ENCODE results near the gene IGF1.

The IGF1 gene

DNA sequence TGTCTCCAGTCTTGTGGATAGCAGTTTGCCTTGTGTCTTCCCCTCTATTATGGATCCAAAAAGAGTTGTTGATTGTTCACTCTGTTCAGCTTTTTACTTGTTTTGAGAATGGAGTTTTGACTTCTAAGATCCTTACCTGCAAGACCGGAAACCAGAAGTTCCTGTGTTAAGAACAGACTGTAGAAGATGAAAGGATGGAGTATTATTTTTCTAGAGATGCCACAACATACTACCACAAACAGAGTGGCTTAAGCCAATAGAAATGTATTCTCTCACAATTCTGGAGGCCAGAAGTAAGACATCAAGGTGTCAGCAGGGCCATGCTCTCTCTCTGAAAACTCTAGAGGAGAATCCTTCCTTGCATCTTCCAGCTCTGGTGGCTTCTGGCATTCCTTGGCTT, 95.0 kb downstream of the IGF1 start:
- Histone ChIP-seq H2BK5ac (ENCODE audit: low read length) (no peak overlapping the region), H2AK5ac (ENCODE audit: low read length) (no peak overlapping the region)
- WGBS (ENCODE audit: extremely low coverage, insufficient coverage, low lambda C conversion rate), result no CpG with 5 or more reads among the region's 1 CpG

DNA sequence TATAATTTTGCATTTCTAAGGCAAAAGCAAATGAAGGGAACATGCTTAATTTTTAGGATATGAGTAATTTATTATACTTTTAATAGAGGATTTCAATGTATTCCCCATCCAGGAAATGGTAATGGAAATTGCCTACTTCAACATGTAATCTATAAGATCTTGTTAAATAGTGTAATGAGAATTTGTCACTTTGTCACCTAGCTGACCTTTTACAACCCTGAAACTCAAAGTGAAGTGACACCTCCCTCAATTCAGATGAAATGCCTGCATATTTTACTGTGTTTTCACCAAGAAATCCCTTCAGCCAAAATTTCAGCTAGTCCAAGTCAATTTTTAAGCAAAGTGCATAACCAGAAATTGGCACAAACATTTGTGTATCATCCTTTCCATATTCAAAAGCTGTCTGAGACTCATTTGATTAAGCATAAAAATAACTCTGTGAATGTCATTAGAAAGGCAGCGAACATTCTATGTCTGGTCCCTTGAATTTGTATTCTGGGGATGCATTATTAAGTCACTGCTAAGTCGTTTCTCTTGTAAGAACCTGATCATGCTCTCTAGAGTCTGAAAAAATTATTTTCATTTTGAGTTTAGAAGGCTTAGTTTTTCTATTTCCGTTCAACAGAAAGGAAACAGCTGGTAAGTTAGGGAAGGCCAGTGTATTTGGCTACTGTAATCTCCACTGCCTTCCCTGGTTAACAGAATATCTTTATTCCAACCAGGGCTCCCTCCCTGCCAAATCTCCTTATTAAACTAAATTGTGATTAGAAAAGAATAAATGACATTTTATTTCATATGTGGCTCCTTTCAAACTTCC, 100.8 kb downstream of the IGF1 start:
- DNase-seq, result peak; percentile 46
- no peak overlapping the region for H3K4me3 ChIP-seq (ENCODE audit: low read length)
- H2BK15ac ChIP-seq (replicated peaks; ENCODE audit: low read depth), result no peak overlapping the region
- H2BK5ac ChIP-seq (ENCODE audit: low read length), result no peak overlapping the region
- no peak overlapping the region for H3K56ac ChIP-seq (ENCODE audit: low read length)
- H3K79me2 ChIP-seq (ENCODE audit: control insufficient read depth, insufficient read depth, low read length), result no peaks in the 10 kb centered on the region
- no peaks in the 10 kb centered on the region for H3K79me1 ChIP-seq (ENCODE audit: low read length)
- no peak overlapping the region for H3K27ac ChIP-seq (ENCODE audit: low read depth, low read length)
- H3K36me3 ChIP-seq (ENCODE audit: control insufficient read depth, insufficient read depth, low read length), result no peaks in the 10 kb centered on the region
- H3K9ac ChIP-seq (ENCODE audit: low read length), result no peak overlapping the region
- no peak overlapping the region for H3K23ac ChIP-seq (ENCODE audit: low read length)
- H3K4me2 ChIP-seq (ENCODE audit: low read length), result no peak overlapping the region
- no peak overlapping the region for H2BK120ac ChIP-seq (ENCODE audit: low read depth, low read length)
- H4K8ac ChIP-seq (ENCODE audit: low read depth, low read length), result no peak overlapping the region
- H3K4me1 ChIP-seq (ENCODE audit: control insufficient read depth, low read depth, low read length), result no peaks in the 10 kb centered on the region
- H3K4ac ChIP-seq (ENCODE audit: low read depth, low read length), result no peak overlapping the region
- no peak overlapping the region for H3K18ac ChIP-seq (ENCODE audit: low read length)
- H2AK5ac ChIP-seq (ENCODE audit: low read length), result no peak overlapping the region
- no peaks in the 10 kb centered on the region for H3K27me3 ChIP-seq (ENCODE audit: insufficient read depth, low read length, poor library complexity)
- H4K5ac ChIP-seq (ENCODE audit: low read length), result no peak overlapping the region
- no CpG with 5 or more reads among the region's 3 CpGs for WGBS (ENCODE audit: extremely low coverage, insufficient coverage, low lambda C conversion rate)

More for the DNA sequence above, 95.0 kb downstream of the IGF1 start:
- Histone ChIP-seq H3K36me3 (ENCODE audit: control insufficient read depth, insufficient read depth, low read length) (no peaks in the 10 kb centered on the region), H3K4me2 (ENCODE audit: low read length) (no peak overlapping the region), H3K4ac (ENCODE audit: low read depth, low read length) (no peak overlapping the region), H3K4me3 (ENCODE audit: low read length) (no peak overlapping the region), H3K9ac (ENCODE audit: low read length) (no peak overlapping the region), H3K18ac (ENCODE audit: low read length) (no peak overlapping the region), H4K8ac (ENCODE audit: low read depth, low read length) (no peak overlapping the region), H3K23ac (ENCODE audit: low read length) (no peak overlapping the region), H3K79me1 (ENCODE audit: low read length) (no peaks in the 10 kb centered on the region), H2BK120ac (ENCODE audit: low read depth, low read length) (no peak overlapping the region), H4K5ac (ENCODE audit: low read length) (no peak overlapping the region), H3K4me1 (ENCODE audit: control insufficient read depth, low read depth, low read length) (no peaks in the 10 kb centered on the region), H3K27me3 (ENCODE audit: insufficient read depth, low read length, poor library complexity) (no peaks in the 10 kb centered on the region), H3K56ac (ENCODE audit: low read length) (no peak overlapping the region), H2BK15ac (replicated peaks; ENCODE audit: low read depth) (no peak overlapping the region), H3K27ac (ENCODE audit: low read depth, low read length) (no peak overlapping the region), H3K79me2 (ENCODE audit: control insufficient read depth, insufficient read depth, low read length) (no peaks in the 10 kb centered on the region)
- DNase-seq, result no peak

DNA sequence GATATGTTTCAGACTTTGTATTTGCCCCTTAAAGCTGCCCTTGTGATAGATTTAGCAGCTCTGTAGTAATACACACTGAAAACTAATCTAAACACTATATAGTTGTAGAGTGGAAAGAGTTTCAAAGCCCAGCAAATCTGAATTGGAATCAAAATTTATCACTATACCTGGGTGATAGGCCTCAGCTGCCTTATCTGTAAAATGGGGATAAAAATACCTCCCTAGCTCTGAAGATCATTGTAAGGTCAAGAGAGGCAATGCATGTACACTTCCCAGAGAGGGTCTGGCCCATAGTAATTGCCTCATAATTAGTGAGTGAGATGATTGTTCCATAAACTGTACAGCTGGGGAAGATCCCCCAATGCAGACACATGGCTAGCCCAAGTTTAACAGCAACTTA, 103.6 kb downstream of the IGF1 start:
- Histone ChIP-seq H2BK15ac (replicated peaks; ENCODE audit: low read depth) (no peak overlapping the region), H3K27ac (ENCODE audit: low read depth, low read length) (no peak overlapping the region), H3K36me3 (ENCODE audit: control insufficient read depth, insufficient read depth, low read length) (no peaks in the 10 kb centered on the region), H3K79me2 (ENCODE audit: control insufficient read depth, insufficient read depth, low read length) (no peaks in the 10 kb centered on the region), H2BK5ac (ENCODE audit: low read length) (no peak overlapping the region), H3K23ac (ENCODE audit: low read length) (no peak overlapping the region), H3K4me1 (ENCODE audit: control insufficient read depth, low read depth, low read length) (no peaks in the 10 kb centered on the region), H3K79me1 (ENCODE audit: low read length) (no peaks in the 10 kb centered on the region), H3K18ac (ENCODE audit: low read length) (no peak overlapping the region), H3K4me2 (ENCODE audit: low read length) (no peak overlapping the region), H3K9ac (ENCODE audit: low read length) (no peak overlapping the region), H3K27me3 (ENCODE audit: insufficient read depth, low read length, poor library complexity) (no peaks in the 10 kb centered on the region), H4K8ac (ENCODE audit: low read depth, low read length) (no peak overlapping the region), H3K4me3 (ENCODE audit: low read length) (no peak overlapping the region), H3K56ac (ENCODE audit: low read length) (no peak overlapping the region), H3K4ac (ENCODE audit: low read depth, low read length) (no peak overlapping the region), H2AK5ac (ENCODE audit: low read length) (no peak overlapping the region), H2BK120ac (ENCODE audit: low read depth, low read length) (no peak overlapping the region), H4K5ac (ENCODE audit: low read length) (no peak overlapping the region)
- no peak for DNase-seq

DNA sequence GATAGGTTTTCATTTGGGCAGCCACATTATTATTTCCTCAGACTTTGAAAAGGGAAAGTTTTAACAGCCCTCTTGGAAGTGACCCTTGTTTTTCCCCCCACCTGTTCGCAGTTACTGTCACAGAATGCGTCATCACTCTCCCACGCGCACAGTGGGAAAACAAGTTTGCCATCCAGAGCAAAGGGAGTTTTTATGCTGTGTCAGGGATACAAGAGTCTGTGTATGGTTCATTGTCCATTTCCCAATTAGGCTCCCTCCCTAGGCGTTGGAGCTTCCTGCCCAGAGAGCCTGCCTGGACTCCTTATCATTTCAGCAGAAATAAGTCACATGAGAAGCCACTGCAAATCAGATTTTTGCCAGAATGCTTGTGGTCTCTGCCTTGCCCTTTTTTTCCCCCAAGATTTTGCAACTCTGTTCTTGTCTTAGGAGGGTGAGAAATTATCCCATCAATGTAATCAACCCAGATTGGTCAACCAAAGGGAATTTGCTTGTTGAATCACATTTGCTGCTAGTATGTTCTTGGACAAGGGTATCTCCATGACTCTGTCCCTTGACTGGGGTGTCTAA, 104.1 kb downstream of the IGF1 start:
- Histone ChIP-seq H3K9ac (ENCODE audit: low read length) (no peak overlapping the region), H2BK5ac (ENCODE audit: low read length) (no peak overlapping the region), H3K4me3 (ENCODE audit: low read length) (no peak overlapping the region), H2AK5ac (ENCODE audit: low read length) (no peak overlapping the region), H3K27me3 (ENCODE audit: insufficient read depth, low read length, poor library complexity) (no peaks in the 10 kb centered on the region), H3K23ac (ENCODE audit: low read length) (no peak overlapping the region), H3K56ac (ENCODE audit: low read length) (no peak overlapping the region), H3K36me3 (ENCODE audit: control insufficient read depth, insufficient read depth, low read length) (no peaks in the 10 kb centered on the region), H3K4me1 (ENCODE audit: control insufficient read depth, low read depth, low read length) (no peaks in the 10 kb centered on the region), H3K18ac (ENCODE audit: low read length) (no peak overlapping the region), H3K27ac (ENCODE audit: low read depth, low read length) (no peak overlapping the region), H3K79me1 (ENCODE audit: low read length) (no peaks in the 10 kb centered on the region), H3K4ac (ENCODE audit: low read depth, low read length) (no peak overlapping the region), H4K5ac (ENCODE audit: low read length) (no peak overlapping the region), H3K4me2 (ENCODE audit: low read length) (no peak overlapping the region), H2BK15ac (replicated peaks; ENCODE audit: low read depth) (no peak overlapping the region), H4K8ac (ENCODE audit: low read depth, low read length) (no peak overlapping the region), H3K79me2 (ENCODE audit: control insufficient read depth, insufficient read depth, low read length) (no peaks in the 10 kb centered on the region), H2BK120ac (ENCODE audit: low read depth, low read length) (no peak overlapping the region)
- no CpG with 5 or more reads among the region's 5 CpGs for WGBS (ENCODE audit: extremely low coverage, insufficient coverage, low lambda C conversion rate)
- DNase-seq, result no peak

DNA sequence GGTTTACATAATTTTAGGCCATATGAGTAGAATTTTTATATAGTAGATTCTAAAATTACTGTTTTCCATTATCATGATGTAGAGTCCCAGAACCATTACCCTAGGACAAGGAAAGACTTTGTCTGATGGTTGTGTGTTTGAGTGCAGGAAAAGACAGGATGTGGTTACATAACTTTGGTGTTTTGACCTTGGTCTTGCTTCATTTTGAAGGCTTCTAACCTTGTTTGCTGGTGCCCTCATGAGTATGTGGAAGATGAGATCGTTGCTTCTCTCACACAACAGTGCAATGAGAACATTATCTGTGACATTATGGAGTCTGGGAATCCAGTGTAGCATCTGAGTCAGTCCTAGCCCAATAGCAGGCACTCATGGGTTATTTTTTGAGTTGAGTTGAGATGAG, 106.2 kb downstream of the IGF1 start:
- H3K9ac ChIP-seq (ENCODE audit: low read length), result no peak overlapping the region
- no peak overlapping the region for H3K4me2 ChIP-seq (ENCODE audit: low read length)
- H3K4ac ChIP-seq (ENCODE audit: low read depth, low read length), result no peak overlapping the region
- no peaks in the 10 kb centered on the region for H3K36me3 ChIP-seq (ENCODE audit: control insufficient read depth, insufficient read depth, low read length)
- no peak overlapping the region for H2BK5ac ChIP-seq (ENCODE audit: low read length)
- no peak overlapping the region for H2BK120ac ChIP-seq (ENCODE audit: low read depth, low read length)
- H3K79me2 ChIP-seq (ENCODE audit: control insufficient read depth, insufficient read depth, low read length), result no peaks in the 10 kb centered on the region
- H3K27me3 ChIP-seq (ENCODE audit: insufficient read depth, low read length, poor library complexity), result no peaks in the 10 kb centered on the region
- no peak overlapping the region for H4K5ac ChIP-seq (ENCODE audit: low read length)
- no peak overlapping the region for H2AK5ac ChIP-seq (ENCODE audit: low read length)
- H3K56ac ChIP-seq (ENCODE audit: low read length), result no peak overlapping the region
- H3K4me3 ChIP-seq (ENCODE audit: low read length), result no peak overlapping the region
- no peak overlapping the region for H2BK15ac ChIP-seq (replicated peaks; ENCODE audit: low read depth)
- no CpG with 5 or more reads among the region's 1 CpG for WGBS (ENCODE audit: extremely low coverage, insufficient coverage, low lambda C conversion rate)
- no peak overlapping the region for H3K27ac ChIP-seq (ENCODE audit: low read depth, low read length)
- H3K79me1 ChIP-seq (ENCODE audit: low read length), result no peaks in the 10 kb centered on the region
- no peak overlapping the region for H4K8ac ChIP-seq (ENCODE audit: low read depth, low read length)
- H3K4me1 ChIP-seq (ENCODE audit: control insufficient read depth, low read depth, low read length), result no peaks in the 10 kb centered on the region
- H3K23ac ChIP-seq (ENCODE audit: low read length), result no peak overlapping the region
- H3K18ac ChIP-seq (ENCODE audit: low read length), result no peak overlapping the region
- DNase-seq, result no peak

DNA sequence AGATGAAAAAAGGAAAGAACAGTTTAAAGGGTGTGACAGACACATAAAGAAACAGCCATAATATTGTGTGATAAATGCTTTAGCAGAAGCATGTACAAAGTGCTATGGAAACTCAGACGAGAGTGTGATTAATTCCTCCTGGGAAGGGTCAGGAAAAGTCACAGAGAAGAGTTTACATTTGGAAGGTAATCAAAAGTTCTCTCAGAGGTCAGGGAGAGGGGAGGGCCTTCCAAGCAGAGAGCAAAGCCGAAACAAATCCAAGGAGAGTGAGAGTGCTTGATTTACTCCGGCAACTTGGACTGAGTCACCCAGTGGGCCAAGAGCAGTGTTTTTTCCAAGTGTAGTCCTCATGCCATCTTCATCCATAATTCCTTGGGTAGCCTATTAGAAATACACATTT, 108.3 kb downstream of the IGF1 start:
- H3K4me1 ChIP-seq (ENCODE audit: control insufficient read depth, low read depth, low read length), result no peaks in the 10 kb centered on the region
- no peak overlapping the region for H3K4me3 ChIP-seq (ENCODE audit: low read length)
- no peak overlapping the region for H3K4me2 ChIP-seq (ENCODE audit: low read length)
- no peaks in the 10 kb centered on the region for H3K27me3 ChIP-seq (ENCODE audit: insufficient read depth, low read length, poor library complexity)
- H4K8ac ChIP-seq (ENCODE audit: low read depth, low read length), result no peak overlapping the region
- no peak overlapping the region for H4K5ac ChIP-seq (ENCODE audit: low read length)
- H3K36me3 ChIP-seq (ENCODE audit: control insufficient read depth, insufficient read depth, low read length), result no peaks in the 10 kb centered on the region
- H3K23ac ChIP-seq (ENCODE audit: low read length), result no peak overlapping the region
- no peak overlapping the region for H3K56ac ChIP-seq (ENCODE audit: low read length)
- H3K79me2 ChIP-seq (ENCODE audit: control insufficient read depth, insufficient read depth, low read length), result no peaks in the 10 kb centered on the region
- H3K18ac ChIP-seq (ENCODE audit: low read length), result no peak overlapping the region
- no peak overlapping the region for H2BK120ac ChIP-seq (ENCODE audit: low read depth, low read length)
- no peak overlapping the region for H2BK5ac ChIP-seq (ENCODE audit: low read length)
- H2AK5ac ChIP-seq (ENCODE audit: low read length), result no peak overlapping the region
- H3K79me1 ChIP-seq (ENCODE audit: low read length), result no peaks in the 10 kb centered on the region
- DNase-seq, result no peak
- no peak overlapping the region for H3K27ac ChIP-seq (ENCODE audit: low read depth, low read length)
- H3K4ac ChIP-seq (ENCODE audit: low read depth, low read length), result no peak overlapping the region
- H2BK15ac ChIP-seq (replicated peaks; ENCODE audit: low read depth), result no peak overlapping the region
- no CpG with 5 or more reads among the region's 3 CpGs for WGBS (ENCODE audit: extremely low coverage, insufficient coverage, low lambda C conversion rate)
- H3K9ac ChIP-seq (ENCODE audit: low read length), result no peak overlapping the region
